H1 (cell line): ENCODE results near the gene BRD3OS. TPM values are rescaled to one million over a fixed set of nuclear protein-coding genes. Genes with fewer than 3 reads are reported as not detected.

Source experiments
- ASH2L ChIP-seq: fragments of 200-600, 300-600 bp; sonication (generic); IDR thresholded peaks from one replicate; pipeline ENCODE4 v1.7.1; 2017; ENCODE audit warnings: low read length
- HDAC6 ChIP-seq: IDR thresholded peaks from one replicate; pipeline ENCODE4 v1.7.1; 2012; ENCODE audit warnings: low read depth, mild to moderate bottlenecking, inconsistent platforms, low read length, moderate library complexity
- NANOG ChIP-seq: IDR thresholded peaks from 2 replicates; pipeline ENCODE4 v1.6.1; 2011; ENCODE audit warnings: low read length, low read depth, mild to moderate bottlenecking, inconsistent platforms; ENCODE audit not compliant: insufficient read depth, poor library complexity, severe bottlenecking
- RNF2 ChIP-seq: fragments of 200-900, 300-1000 bp; sonication (generic); IDR thresholded peaks from 2 replicates; pipeline ENCODE4 v1.7.1; 2016; ENCODE audit warnings: borderline replicate concordance, low read depth, mild to moderate bottlenecking, antibody characterized with exemption, low read length; ENCODE audit not compliant: poor library complexity, severe bottlenecking; ENCODE audit errors: missing control alignments
- SP1 ChIP-seq: IDR thresholded peaks from 2 replicates; pipeline ENCODE4 v1.6.1; 2011; ENCODE audit warnings: low read depth, low read length
- SUZ12 ChIP-seq: fragments of 200-600 bp; sonication (generic); IDR thresholded peaks from 2 replicates; pipeline ENCODE4 v1.6.1; 2012; ENCODE audit warnings: mild to moderate bottlenecking, inconsistent platforms, low read length, moderate library complexity, mixed read lengths
- TBP ChIP-seq: IDR thresholded peaks from 2 replicates; pipeline ENCODE4 v1.6.1; 2011; ENCODE audit warnings: low read depth, low read length, improper control_type of control experiment
- USF2 ChIP-seq: IDR thresholded peaks from 2 replicates; pipeline ENCODE4 v1.6.1; 2011; ENCODE audit warnings: low read length, improper control_type of control experiment
- polyA plus RNA-seq, 7 experiments: library from polyadenylated mRNA; depleted of rRNA in 3 of 7; stranded (reverse) in 5 of 7; unstranded in 2 of 7; fragments of >200 nt in 5 of 7; fragments of 200-250 nt in 2 of 7; gene quantifications; 1 replicate in 5 of 7; 2 replicates in 1 of 7; 4 replicates in 1 of 7; pipeline versions ENCODE4 v1.2.1 to v1.2.3, GENCODE V29; 2011 to 2013; ENCODE audit warnings: missing spikeins in 2 of 7, mixed read lengths in 2 of 7
- total RNA-seq: library from RNA; stranded (reverse); fragmentation: NEBNext Ultra II Directional; extraction: Animal tissue kit (Norgen Biotek cat#: 25700); gene quantifications from 2 replicates; pipeline ENCODE4 v1.2.1, GENCODE V29; 2021
- TF ChIP-seq, protein P1 (sequence below): fragments of 300-600 bp; sonication (generic); IDR thresholded peaks from 2 replicates; pipeline ENCODE4 v1.7.1; 2012; ENCODE audit warnings: low read length, moderate library complexity, mild to moderate bottlenecking, inconsistent platforms; ENCODE audit not compliant: insufficient replicate concordance

The BRD3OS gene
- total and polyA plus RNA-seq, 2 of the 8 experiments (the other 6 are each of a cell fraction or from before 2014, with no cell fraction given), result 12.7 to 20.2 TPM

DNA sequence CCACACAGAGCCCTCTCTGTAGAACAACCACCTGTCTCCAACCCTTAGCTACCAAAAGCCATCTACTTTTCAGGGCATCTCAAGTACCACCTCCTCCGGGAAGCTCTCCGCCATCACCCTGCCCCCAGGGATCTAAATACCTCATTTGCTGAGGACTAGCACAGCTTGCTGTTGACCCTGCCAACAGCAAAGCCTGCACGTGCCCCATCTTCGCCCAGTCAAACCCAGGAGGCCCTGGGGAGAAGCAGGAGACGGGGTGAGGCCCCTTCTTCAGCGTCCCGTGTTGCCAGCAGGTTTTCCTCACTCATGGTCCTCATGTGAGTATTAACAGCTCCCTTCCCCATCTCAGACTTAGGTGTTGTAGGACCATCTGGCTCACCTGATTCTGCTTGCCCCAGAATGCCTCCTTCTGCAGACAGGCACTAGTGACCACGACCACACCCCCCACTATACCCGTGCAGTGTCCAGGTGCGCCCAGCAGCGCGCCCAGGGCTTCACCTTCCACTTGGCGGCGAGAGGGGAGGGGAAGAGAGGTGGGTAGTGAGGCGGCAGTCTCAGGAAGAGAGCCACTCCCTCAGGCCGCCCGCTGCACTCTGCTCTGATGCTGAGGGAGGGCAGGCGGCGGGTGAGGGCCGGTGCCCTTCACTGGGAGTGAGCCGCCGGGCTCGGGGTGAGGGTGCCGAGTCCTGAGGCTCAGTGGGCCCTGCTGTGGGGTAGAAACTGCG, 44.3 kb upstream of the BRD3OS start (continued):
- TF ChIP-seq, protein P1, sequence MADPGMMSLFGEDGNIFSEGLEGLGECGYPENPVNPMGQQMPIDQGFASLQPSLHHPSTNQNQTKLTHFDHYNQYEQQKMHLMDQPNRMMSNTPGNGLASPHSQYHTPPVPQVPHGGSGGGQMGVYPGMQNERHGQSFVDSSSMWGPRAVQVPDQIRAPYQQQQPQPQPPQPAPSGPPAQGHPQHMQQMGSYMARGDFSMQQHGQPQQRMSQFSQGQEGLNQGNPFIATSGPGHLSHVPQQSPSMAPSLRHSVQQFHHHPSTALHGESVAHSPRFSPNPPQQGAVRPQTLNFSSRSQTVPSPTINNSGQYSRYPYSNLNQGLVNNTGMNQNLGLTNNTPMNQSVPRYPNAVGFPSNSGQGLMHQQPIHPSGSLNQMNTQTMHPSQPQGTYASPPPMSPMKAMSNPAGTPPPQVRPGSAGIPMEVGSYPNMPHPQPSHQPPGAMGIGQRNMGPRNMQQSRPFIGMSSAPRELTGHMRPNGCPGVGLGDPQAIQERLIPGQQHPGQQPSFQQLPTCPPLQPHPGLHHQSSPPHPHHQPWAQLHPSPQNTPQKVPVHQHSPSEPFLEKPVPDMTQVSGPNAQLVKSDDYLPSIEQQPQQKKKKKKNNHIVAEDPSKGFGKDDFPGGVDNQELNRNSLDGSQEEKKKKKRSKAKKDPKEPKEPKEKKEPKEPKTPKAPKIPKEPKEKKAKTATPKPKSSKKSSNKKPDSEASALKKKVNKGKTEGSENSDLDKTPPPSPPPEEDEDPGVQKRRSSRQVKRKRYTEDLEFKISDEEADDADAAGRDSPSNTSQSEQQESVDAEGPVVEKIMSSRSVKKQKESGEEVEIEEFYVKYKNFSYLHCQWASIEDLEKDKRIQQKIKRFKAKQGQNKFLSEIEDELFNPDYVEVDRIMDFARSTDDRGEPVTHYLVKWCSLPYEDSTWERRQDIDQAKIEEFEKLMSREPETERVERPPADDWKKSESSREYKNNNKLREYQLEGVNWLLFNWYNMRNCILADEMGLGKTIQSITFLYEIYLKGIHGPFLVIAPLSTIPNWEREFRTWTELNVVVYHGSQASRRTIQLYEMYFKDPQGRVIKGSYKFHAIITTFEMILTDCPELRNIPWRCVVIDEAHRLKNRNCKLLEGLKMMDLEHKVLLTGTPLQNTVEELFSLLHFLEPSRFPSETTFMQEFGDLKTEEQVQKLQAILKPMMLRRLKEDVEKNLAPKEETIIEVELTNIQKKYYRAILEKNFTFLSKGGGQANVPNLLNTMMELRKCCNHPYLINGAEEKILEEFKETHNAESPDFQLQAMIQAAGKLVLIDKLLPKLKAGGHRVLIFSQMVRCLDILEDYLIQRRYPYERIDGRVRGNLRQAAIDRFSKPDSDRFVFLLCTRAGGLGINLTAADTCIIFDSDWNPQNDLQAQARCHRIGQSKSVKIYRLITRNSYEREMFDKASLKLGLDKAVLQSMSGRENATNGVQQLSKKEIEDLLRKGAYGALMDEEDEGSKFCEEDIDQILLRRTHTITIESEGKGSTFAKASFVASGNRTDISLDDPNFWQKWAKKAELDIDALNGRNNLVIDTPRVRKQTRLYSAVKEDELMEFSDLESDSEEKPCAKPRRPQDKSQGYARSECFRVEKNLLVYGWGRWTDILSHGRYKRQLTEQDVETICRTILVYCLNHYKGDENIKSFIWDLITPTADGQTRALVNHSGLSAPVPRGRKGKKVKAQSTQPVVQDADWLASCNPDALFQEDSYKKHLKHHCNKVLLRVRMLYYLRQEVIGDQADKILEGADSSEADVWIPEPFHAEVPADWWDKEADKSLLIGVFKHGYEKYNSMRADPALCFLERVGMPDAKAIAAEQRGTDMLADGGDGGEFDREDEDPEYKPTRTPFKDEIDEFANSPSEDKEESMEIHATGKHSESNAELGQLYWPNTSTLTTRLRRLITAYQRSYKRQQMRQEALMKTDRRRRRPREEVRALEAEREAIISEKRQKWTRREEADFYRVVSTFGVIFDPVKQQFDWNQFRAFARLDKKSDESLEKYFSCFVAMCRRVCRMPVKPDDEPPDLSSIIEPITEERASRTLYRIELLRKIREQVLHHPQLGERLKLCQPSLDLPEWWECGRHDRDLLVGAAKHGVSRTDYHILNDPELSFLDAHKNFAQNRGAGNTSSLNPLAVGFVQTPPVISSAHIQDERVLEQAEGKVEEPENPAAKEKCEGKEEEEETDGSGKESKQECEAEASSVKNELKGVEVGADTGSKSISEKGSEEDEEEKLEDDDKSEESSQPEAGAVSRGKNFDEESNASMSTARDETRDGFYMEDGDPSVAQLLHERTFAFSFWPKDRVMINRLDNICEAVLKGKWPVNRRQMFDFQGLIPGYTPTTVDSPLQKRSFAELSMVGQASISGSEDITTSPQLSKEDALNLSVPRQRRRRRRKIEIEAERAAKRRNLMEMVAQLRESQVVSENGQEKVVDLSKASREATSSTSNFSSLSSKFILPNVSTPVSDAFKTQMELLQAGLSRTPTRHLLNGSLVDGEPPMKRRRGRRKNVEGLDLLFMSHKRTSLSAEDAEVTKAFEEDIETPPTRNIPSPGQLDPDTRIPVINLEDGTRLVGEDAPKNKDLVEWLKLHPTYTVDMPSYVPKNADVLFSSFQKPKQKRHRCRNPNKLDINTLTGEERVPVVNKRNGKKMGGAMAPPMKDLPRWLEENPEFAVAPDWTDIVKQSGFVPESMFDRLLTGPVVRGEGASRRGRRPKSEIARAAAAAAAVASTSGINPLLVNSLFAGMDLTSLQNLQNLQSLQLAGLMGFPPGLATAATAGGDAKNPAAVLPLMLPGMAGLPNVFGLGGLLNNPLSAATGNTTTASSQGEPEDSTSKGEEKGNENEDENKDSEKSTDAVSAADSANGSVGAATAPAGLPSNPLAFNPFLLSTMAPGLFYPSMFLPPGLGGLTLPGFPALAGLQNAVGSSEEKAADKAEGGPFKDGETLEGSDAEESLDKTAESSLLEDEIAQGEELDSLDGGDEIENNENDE, result no peak
- TF ChIP-seq TBP, result no peak
- TF ChIP-seq USF2, result no peak
- TF ChIP-seq RNF2, result no peak
- TF ChIP-seq ASH2L, result no peak
- no peak for TF ChIP-seq HDAC6
- no peak for TF ChIP-seq SP1
- TF ChIP-seq NANOG, result no peak
- TF ChIP-seq SUZ12, result no peak
